ENCODE measurements around the gene SERTM2. TPM values are rescaled to one million over a fixed set of nuclear protein-coding genes. Genes with fewer than 3 reads are reported as not detected.
"Not testable (repeated sequence)": the region's sequence is repeated elsewhere in the genome, so short reads cannot be mapped to it uniquely, and the experiment has no call there.

Gene SERTM2
- total and polyA plus RNA-seq, 2 donors (not counting 1 experiment from before 2014, with no cell fraction given), result under 0.01 TPM; not detected in 1

GRCh38 chrX:111520506-111520905, 9.1 kb downstream of the SERTM2 start:
- Histone ChIP-seq H3K27ac (ENCODE audit: insufficient read depth, low read length) (no peak overlapping the region), H3K4me3 (replicated peaks in 1 of 4; ENCODE audit: control extremely low read depth in 1 of 4, insufficient read depth in 1 of 4, low read depth in 3 of 4, low read length in 4 of 4) (no peak overlapping the region), H4K20me1 (ENCODE audit: control insufficient read depth, extremely low read depth, insufficient read depth, low read length) (no peaks in the 10 kb centered on the region), H3K27me3 (ENCODE audit: control insufficient read depth, insufficient read depth, low read length) (no peaks in the 10 kb centered on the region), H3K4me2 (ENCODE audit: extremely low read depth, insufficient read depth, low read length) (no peak overlapping the region), H3K4me1 (ENCODE audit: control insufficient read depth, extremely low read depth, insufficient read depth, low read length) (no peaks in the 10 kb centered on the region), H3K79me2 (ENCODE audit: control insufficient read depth, insufficient read depth, low read length) (no peaks in the 10 kb centered on the region), H3K36me3 (ENCODE audit: control insufficient read depth, insufficient read depth, low read length) (no peaks in the 10 kb centered on the region), H3K9me3 (ENCODE audit: control insufficient read depth, insufficient read depth, low read depth, low read length) (no peaks in the 10 kb centered on the region), H2AFZ (ENCODE audit: low read length) (no peak overlapping the region), H3K9ac (ENCODE audit: insufficient read depth, low read length) (no peak overlapping the region)
- DNase-seq (ENCODE audit: low read depth in 2 of 2), result no peak
- no peak for TF ChIP-seq CTCF (conservative IDR thresholded peaks at IDR 0.05 in 1 of 2, IDR thresholded peaks at IDR 0.05 in 1 of 2; ENCODE audit: low read depth in 1 of 2, low read length in 2 of 2)
- no peak for TF ChIP-seq EZH2 (IDR thresholded peaks at IDR 0.05; ENCODE audit: low read length, missing control alignments)

- no peak overlapping the region for H3K4me2 ChIP-seq (ENCODE audit: extremely low read depth, insufficient read depth, low read length)
- no peaks in the 10 kb centered on the region for H4K20me1 ChIP-seq (ENCODE audit: control insufficient read depth, extremely low read depth, insufficient read depth, low read length)
- H3K4me1 ChIP-seq (ENCODE audit: control insufficient read depth, extremely low read depth, insufficient read depth, low read length), result no peaks in the 10 kb centered on the region
- no peak overlapping the region for H3K27ac ChIP-seq (ENCODE audit: insufficient read depth, low read length)
- H3K4me3 ChIP-seq (replicated peaks in 1 of 4; ENCODE audit: control extremely low read depth in 1 of 4, insufficient read depth in 1 of 4, low read depth in 3 of 4, low read length in 4 of 4), result no peak overlapping the region
- H2AFZ ChIP-seq (ENCODE audit: low read length), result no peak overlapping the region
- no peaks in the 10 kb centered on the region for H3K27me3 ChIP-seq (ENCODE audit: control insufficient read depth, insufficient read depth, low read length)
- H3K9me3 ChIP-seq (ENCODE audit: control insufficient read depth, insufficient read depth, low read depth, low read length), result no peaks in the 10 kb centered on the region
- H3K79me2 ChIP-seq (ENCODE audit: control insufficient read depth, insufficient read depth, low read length), result no peaks in the 10 kb centered on the region
- TF ChIP-seq CTCF (conservative IDR thresholded peaks at IDR 0.05 in 1 of 2, IDR thresholded peaks at IDR 0.05 in 1 of 2; ENCODE audit: low read depth in 1 of 2, low read length in 2 of 2) (no peak), EZH2 (IDR thresholded peaks at IDR 0.05; ENCODE audit: low read length, missing control alignments) (no peak)
- peak in 1 of 2 donors; percentile 5 for DNase-seq (ENCODE audit: low read depth in 2 of 2)
- H3K9ac ChIP-seq (ENCODE audit: insufficient read depth, low read length), result no peak overlapping the region
- H3K36me3 ChIP-seq (ENCODE audit: control insufficient read depth, insufficient read depth, low read length), result no peaks in the 10 kb centered on the region
Observed at GRCh38 chrX:111521169-111521568, 9.7 kb downstream of the SERTM2 start.

- H3K9me3 ChIP-seq (ENCODE audit: control insufficient read depth, insufficient read depth, low read depth, low read length), result no peaks in the 10 kb centered on the region
- H3K36me3 ChIP-seq (ENCODE audit: control insufficient read depth, insufficient read depth, low read length), result no peaks in the 10 kb centered on the region
- H3K27me3 ChIP-seq (ENCODE audit: control insufficient read depth, insufficient read depth, low read length), result no peaks in the 10 kb centered on the region
- no peaks in the 10 kb centered on the region for H3K4me1 ChIP-seq (ENCODE audit: control insufficient read depth, extremely low read depth, insufficient read depth, low read length)
- no peak overlapping the region for H2AFZ ChIP-seq (ENCODE audit: low read length)
- no peak overlapping the region for H3K4me3 ChIP-seq (replicated peaks in 1 of 4; ENCODE audit: control extremely low read depth in 1 of 4, insufficient read depth in 1 of 4, low read depth in 3 of 4, low read length in 4 of 4)
- H3K27ac ChIP-seq (ENCODE audit: insufficient read depth, low read length), result no peak overlapping the region
- no peak overlapping the region for H3K9ac ChIP-seq (ENCODE audit: insufficient read depth, low read length)
- no peak for DNase-seq (ENCODE audit: low read depth in 2 of 2)
- TF ChIP-seq EZH2 (IDR thresholded peaks at IDR 0.05; ENCODE audit: low read length, missing control alignments) (no peak), CTCF (conservative IDR thresholded peaks at IDR 0.05 in 1 of 2, IDR thresholded peaks at IDR 0.05 in 1 of 2; ENCODE audit: low read depth in 1 of 2, low read length in 2 of 2) (no peak)
- no peaks in the 10 kb centered on the region for H3K79me2 ChIP-seq (ENCODE audit: control insufficient read depth, insufficient read depth, low read length)
- H4K20me1 ChIP-seq (ENCODE audit: control insufficient read depth, extremely low read depth, insufficient read depth, low read length), result no peaks in the 10 kb centered on the region
- no peak overlapping the region for H3K4me2 ChIP-seq (ENCODE audit: extremely low read depth, insufficient read depth, low read length)
Observed at GRCh38 chrX:111543212-111543741, 31.8 kb downstream of the SERTM2 start.

- not testable (repeated sequence) for H3K4me3 ChIP-seq (replicated peaks in 1 of 4; ENCODE audit: control extremely low read depth in 1 of 4, insufficient read depth in 1 of 4, low read depth in 3 of 4, low read length in 4 of 4); DNase-seq (ENCODE audit: low read depth in 2 of 2); H3K9ac ChIP-seq (ENCODE audit: insufficient read depth, low read length); H3K27me3 ChIP-seq (ENCODE audit: control insufficient read depth, insufficient read depth, low read length); H3K4me2 ChIP-seq (ENCODE audit: extremely low read depth, insufficient read depth, low read length); H3K4me1 ChIP-seq (ENCODE audit: control insufficient read depth, extremely low read depth, insufficient read depth, low read length); H2AFZ ChIP-seq (ENCODE audit: low read length); H4K20me1 ChIP-seq (ENCODE audit: control insufficient read depth, extremely low read depth, insufficient read depth, low read length); H3K36me3 ChIP-seq (ENCODE audit: control insufficient read depth, insufficient read depth, low read length); H3K9me3 ChIP-seq (ENCODE audit: control insufficient read depth, insufficient read depth, low read depth, low read length); H3K79me2 ChIP-seq (ENCODE audit: control insufficient read depth, insufficient read depth, low read length); H3K27ac ChIP-seq (ENCODE audit: insufficient read depth, low read length)
Observed at GRCh38 chrX:111549235-111549634, 37.8 kb downstream of the SERTM2 start.
